Occipital lobe (tissue), 2 donors: ENCODE measurements around the gene ZRANB1. TPM values are rescaled to one million over a fixed set of nuclear protein-coding genes. Genes with fewer than 3 reads are reported as not detected.
A peak's percentile ranks its signal among the peaks of the same experiment; 100 is the strongest.

Experiments used
- DNase-seq: peaks from one replicate; lab custom pipeline; 2025; lab: John Stamatoyannopoulos, UW
- total RNA-seq: library from RNA; depleted of rRNA; stranded (reverse); fragments of >200 nt; gene quantifications from one replicate; pipeline ENCODE4 v1.2.3, GENCODE V29; 2014

ZRANB1 gene
- total RNA-seq, 1 donor from 2014 or later, result 78.6 TPM

DNA sequence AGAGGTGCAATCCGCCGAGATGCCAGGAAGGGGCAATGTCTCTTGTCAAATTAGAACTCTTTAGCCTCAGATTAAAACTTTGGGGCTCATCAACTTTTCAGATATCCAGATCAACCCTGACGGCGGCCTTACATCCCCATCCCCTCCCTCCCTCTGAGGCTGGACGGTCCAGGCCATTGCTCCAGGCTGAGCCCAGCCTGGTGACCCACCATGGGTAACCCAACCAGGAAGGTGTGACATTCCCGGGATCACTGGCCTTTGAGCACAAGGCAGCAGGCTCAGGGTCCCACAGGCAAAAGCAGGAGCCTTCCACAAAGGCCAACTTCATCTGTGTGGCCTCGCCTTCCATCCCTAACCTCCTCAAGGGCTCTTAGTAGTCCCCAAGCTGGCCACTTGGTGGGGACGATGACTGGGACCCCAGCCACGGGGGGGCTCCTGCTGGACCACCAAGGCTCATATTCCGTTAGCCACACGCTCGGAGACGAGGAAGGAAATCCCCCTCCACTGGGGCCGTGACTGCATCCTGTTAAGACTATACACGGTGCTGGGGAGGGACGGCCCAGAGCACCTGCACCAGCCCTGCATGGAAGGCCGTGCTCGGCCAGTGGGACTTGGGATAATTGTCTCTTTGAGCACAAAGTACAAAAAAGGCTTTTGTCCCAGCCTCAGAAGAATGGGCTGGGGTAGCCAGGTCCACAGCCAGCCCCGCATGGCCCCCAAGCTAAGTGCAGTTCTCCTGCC lies 62.8 kb downstream of the ZRANB1 start:
- DNase-seq, result no peak

DNA sequence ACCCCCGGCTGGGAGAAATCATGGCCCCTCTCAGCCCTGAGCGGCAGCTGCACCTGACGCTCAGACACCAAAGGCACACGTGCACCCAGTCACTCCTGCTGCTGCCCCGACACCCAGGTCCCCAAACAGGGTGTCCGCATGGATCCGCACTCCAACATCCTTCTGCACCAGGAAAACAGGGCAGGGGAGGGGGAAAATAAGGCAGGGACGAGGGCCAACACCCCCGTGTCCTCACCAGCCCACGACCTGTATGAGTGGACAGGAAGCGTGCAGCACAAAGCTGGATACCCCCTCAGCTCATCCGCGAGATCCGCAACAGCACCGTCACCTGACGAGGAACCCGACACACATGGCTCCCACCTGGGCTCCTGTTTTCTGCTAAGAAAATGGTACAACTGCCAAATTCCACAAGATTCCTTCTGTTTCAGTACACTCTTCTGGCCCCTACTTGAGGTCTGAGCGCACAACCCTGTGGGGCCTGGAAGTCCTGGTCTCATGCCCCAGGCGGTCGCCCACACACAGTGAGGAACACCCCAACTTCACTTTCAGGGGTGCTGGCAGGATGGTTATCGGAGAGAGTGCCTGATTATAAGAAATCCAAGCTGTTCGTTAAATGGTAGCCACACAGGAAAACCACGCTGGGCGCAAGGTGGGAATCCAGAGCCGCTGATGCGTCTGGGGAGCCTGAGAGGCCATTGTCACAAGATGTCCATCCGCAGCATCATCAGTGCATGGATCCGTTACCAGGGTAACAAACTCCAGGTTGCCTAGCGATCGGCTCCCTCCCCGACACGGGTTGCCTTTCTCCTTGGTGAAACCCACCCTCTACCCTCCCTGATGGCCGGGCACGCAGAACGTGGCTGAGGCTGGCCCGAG lies 63.6 kb downstream of the ZRANB1 start:
- peak; percentile 31 for DNase-seq

DNA sequence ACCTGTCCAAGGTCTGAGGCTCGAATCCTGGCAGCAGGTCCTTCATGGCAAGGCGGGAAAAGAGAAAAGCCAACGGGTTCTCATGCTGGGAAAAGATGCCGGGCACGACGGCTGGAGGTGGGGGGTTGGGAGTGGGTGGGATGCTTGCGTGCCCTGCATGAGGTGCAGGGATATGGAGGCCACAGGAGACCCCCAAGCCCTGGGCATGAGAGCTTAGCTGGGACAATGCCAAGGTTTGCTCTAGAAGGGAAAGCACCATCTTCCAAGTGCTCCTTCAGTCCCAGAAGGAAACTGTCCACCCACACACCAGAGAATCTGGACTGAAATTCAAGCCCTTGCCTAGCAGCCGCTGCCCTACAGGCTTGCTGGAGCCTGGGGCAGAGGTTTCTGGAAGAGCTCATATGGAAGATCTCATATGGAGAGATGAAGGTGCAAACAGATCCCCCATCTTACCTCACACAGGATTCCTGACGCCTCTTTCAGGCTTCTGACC lies 64.3 kb downstream of the ZRANB1 start:
- DNase-seq, result no peak

DNA sequence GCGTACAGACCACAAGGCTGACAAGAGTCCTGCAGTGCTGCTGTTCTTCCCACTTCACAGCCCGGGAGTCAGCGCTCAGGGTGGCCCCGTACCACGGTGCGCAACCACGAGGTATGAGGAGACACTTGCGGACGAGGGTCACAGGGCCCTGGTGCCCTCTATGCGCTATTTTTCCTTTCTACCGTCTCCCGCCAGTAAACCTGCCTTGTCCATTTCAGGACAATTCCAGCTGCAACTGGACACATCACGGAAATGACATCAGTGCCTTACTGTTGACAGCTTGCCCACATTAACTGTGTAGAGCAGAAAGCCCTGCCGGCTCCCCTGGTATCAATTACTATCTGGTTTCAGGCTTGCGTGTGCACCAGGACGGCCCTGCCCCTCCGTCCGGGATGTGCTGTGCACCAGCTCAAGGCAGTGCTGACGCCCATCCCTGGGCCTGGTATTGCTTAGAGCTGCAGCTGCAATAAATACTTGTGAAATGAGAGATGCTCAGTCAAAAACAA lies 65.1 kb downstream of the ZRANB1 start:
- no peak for DNase-seq

DNA sequence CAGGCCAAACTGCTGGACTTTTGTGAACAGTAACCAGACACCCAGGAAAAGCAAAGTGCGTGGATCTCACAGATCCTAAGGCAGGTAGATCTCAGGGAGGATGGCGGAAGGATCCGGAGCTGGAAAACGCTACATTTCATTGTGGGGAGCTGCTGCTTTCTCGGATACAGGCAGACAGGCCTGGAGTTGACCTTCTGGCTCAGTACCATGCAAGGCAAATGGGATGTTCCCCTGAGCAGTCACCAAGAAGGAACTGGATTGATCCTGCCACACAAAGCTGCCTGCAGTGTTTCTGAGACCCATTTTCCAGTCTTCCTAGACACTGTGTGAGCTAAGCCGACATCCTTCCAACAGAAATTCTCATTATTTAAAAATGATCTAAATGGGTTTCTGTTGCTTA lies 65.5 kb downstream of the ZRANB1 start:
- DNase-seq, result no peak

DNA sequence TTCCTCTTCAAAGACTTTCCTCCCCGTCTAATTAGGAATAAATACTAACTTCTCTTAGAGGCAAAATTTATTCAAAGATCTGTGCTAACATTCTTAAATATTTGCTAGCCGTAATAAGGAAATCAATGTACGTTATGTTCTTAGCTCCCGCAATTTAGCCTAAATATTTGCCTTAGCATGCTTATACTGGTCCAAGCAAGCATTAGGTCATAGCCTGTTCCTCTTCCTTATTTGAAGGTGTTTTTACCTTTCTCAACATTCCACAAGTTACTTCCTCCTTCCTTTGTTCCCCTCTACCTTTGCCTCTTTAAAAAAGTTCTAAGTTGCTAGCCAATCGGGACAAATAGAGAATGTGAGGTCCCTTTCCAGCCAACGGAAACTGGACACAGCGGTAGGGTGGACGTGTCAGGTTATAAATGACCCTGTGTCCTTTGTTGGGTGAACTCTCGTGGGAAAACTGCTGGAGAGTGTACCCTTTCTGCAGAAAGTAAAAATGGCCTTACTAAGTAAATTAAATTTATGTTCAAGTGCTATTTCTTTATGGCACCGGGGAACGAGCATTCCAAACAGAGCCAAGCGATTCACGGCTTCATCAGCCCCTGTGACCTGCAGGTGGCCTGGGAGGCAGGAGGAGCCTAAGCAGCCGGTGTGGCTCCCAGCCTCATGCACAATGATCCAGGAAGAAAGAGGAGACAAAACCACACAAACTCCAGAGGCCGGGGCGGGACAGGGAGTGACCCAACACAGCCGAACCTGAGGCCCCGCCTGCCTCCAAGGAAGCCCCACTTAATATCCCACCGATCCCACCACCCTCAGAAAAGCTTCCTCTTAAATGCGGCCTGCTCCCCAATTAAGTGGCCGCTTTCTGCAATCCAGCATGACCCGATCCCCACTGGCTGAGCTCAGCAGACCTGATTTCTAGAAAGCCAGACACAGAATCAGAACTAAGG lies 67.0 kb downstream of the ZRANB1 start:
- no peak for DNase-seq

DNA sequence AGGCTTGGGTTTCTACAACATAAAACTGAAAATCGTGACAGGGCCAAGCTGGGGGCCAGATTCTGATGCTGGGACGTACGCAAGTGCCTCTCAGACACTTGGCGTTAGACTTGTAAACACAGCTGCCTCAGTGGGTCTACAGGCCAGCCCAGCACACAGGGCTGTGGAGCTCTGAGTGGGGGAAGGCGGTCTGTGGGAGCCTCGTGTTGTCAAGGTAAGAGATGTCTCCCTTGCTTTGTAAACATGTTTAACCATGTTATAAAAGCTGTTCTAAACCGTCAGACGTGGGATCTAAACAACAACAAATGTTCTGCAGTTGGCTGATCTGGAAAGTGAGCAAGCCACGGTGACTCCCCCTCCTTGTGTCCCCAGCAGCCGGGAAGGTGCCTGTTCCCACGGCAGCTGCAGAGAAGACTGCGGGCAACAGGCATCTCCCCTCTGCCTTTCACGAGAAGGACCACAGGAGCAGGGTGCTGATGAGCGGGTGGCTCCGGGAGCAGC lies 67.8 kb downstream of the ZRANB1 start:
- DNase-seq, result no peak

DNA sequence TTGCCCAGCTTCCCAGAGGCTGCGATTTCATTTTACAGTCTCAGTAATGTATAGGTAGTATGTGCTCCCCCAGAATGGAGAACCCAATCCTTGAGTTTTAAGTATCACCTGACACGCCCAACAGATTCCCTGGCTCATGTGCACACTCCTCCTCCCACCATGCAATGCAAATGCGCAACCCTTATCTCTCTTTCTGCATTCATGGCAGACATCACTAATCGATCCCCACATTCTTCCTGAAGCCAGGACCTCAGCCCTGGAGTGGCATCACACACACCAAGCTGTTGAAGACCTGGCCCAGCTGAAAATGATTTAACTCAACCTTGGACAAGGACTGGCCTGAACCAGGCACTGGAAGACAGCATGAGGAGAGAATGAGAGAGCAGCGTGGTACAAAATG lies 68.4 kb downstream of the ZRANB1 start:
- DNase-seq, result no peak

DNA sequence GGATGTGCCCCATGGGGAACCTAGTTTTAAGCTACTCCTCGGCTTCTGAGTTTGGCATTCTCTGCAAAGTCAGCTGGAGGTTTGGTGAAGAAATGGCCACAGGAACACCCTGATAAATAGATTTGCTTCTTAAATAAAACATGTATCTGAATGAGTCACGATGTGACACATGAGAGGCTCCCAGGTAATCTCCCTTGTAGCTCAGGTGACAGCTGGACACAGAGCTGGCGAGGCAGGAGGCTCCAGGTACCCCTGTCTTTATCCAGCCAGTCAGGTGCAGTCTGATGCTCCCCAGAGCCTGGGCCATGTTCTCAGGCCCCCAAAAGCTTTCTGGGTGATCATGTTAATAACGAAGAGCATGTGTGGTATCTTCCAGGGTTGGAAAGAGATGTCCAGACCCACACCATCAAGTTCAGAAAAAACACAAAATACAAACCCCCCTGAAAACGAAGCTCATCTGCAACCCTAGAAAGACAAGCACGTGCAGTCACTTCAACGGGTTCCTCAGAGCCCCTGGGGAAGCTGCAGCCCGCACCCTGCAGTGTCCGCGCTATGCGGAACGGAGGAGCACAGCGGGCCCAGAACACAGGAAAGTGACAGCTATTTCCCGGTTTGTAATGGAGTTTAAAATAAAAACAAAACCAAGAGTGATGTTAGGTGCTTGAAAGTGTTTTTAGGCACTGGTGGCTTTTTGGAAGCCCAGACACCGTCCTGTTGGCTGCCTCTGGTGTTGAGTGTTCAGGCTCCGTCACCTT lies 69.4 kb downstream of the ZRANB1 start:
- no peak for DNase-seq

DNA sequence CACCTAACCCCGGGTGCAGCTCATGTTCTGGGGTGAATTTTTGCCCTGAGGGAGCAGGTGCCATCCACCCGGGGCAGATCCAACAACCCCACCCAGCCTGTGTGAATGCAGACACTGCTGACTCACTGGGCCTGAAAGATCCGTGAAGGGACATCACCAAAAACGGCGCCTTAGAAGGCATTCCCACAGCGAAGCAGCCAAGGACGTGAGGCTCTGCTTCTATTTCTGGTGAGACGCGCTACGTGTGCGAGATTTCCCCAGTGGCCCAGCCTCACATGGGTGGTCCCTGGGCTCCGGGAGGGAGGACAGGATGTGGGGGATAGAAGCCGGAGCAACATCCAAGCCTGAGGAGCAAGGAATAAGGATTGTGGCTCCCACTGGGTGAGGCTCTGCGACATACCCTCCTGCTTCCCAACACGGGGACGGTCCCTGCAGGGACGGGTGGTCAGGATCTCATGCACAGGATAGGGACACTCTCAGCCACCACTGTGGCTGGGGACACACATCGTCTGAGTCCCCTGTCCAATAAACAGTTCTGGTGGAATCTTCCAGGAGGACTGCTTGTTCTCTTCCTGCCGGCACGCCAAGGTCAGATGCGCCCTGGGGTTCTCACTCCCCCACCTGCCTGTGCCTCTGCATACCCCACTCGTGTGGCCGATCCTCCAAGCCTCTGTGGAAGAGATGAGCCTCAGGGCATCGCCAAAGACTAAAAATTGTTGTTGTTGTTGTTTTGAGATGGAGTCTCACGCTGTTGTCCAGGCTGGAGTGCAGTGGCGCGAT lies 70.2 kb downstream of the ZRANB1 start:
- DNase-seq, result no peak

DNA sequence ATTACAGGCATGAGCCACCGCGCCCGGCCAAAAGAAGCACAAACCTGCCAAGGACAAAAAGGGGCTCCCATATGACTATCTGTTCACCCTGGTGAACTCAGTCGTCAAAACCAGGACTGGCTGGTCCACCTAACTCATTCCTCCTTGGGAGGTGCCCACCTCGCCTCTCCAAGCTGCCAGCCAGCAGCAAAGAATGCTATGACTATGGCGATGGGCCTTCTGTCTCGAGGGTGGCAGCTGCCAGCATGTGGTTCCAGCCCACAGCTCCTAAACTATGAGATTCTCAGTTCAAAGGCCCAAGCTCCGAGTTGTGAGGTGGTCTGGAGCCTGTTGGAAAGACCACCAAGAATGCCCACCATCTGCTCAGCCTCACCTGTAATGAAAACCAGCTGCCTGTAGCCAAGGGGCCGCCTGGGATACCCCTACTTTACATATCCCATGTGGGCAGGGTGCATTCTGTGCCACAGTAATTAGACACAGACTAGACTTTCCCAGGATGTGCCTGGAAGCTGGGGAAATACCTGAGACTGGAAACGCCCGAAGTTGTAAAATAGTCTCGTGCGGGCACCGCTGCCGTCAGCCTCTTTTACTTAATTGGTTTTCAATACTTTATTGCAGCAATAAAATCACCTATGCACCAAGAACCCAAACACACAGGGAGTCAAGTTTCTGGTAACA lies 71.1 kb downstream of the ZRANB1 start:
- no peak for DNase-seq

DNA sequence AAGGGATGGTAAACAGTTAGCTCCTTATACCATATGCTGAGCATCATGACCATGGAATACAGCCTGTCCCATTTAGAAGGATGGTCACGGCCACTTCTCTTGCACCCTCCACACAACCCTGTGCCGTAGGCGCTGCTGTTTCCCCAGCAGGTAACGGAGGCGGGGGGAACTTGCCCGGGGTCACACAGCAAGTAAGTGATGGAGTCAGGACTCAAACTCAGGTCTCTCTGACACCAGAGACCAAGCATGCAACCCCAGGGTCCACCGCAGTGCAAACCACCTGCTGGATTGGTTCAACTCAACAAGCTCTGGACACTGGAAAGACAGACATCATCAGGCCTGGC lies 71.6 kb downstream of the ZRANB1 start:
- no peak for DNase-seq

DNA sequence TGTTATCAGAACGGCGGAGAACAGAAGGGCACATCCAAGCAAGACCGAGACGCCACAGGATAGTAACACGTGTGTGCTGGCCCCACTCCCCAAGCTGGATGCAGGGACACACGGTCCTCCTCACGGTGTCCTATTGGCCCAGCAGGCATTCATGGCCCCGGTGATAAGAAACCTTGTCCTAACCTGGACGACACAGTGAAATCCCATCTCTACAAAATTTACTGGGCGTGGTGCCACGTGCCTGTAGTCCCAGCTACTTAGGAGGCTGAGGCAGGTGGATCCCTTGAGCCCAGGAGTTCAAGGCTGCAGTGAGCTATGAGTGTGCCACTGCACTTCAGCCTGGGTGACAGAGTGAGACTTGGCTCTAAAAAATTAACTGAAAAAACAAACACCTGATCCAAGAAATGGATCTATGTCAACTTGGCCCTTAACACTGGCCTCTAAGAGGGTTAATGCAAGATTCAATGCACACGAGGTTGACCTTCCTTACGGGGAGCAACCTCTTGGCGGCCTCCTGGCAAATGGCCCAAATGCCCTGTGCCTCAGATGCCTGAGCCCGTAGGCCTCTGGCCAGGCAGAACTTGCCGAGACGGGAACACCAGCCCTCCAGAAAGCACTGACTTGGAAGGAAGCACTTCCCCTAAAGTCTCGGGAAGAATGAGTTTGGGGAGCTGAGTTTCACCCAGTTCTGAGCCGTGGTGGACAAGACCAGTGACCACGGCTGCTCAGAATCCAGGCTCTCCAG lies 72.3 kb downstream of the ZRANB1 start:
- DNase-seq, result no peak

DNA sequence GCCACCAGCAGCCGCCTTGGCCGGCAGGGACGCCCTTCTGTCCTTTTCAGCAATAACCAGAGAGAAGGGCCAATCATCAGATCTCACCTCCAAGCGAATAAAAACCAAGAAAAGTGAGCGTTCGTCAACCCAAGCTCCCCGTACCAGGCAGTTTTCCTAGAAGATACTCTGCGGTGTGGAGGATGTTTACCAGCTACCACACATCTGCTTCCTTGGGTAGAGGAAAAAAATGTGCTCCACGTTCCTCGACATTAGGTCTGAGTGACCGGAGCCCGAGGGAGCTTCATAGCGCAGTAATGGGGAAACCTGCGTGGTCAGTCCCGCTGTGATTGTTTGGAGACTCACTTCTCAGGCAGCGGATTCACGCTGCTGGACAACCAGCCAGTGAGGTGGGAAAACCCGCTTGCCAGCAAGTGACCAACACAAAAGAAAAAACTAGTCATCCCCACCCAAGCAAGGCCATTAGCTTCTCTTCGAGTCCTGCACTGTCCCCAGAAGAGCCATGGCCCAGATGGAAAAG lies 73.0 kb downstream of the ZRANB1 start:
- DNase-seq, result no peak

DNA sequence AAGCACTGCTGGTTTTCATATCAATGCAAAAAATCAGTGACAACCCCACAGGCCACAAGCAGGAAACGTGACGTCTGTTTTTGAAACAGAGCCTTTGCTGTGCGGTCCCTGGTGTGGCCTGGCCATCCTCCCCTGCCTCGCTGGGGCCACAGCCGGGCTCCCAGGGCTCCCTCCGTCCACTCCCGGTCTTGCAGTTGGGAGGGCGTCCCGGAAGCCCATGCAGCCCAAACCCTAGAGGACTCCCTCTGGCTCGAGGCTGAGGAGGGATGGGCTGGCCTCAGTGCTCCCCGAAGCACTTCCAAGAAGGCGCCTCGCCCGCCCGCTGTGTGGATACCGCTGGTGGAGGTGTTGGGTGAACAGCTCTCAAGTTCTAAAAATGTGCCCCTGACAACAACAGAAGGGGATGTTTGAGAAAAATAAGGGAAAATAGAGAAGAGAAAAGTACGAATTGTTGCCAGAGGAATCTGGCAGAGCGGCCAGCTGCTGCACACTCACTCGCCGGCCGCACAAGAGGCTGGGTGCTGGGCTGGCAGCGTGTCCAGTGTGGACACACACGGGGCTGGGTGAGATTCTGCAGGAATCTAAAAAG lies 73.5 kb downstream of the ZRANB1 start:
- no peak for DNase-seq

DNA sequence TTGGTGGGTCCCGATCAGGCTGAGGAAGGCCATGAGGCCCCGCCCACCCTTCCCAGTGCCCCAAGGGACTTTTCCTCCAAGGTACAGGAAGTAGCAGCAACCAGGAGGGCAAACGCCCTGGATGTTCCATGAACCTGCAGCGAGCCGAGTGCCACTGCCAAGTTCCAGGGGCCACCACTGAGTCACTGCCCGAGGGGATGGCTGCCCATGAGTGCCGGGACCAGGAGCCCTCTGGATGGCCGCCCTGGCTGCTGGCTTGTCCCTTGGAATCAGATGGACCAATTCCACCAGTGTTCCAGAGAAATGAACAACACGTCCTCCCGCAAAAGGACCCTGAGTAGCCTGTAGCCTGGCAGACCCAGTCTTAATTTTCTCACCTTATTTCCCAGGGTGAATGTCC lies 74.2 kb downstream of the ZRANB1 start:
- no peak for DNase-seq

DNA sequence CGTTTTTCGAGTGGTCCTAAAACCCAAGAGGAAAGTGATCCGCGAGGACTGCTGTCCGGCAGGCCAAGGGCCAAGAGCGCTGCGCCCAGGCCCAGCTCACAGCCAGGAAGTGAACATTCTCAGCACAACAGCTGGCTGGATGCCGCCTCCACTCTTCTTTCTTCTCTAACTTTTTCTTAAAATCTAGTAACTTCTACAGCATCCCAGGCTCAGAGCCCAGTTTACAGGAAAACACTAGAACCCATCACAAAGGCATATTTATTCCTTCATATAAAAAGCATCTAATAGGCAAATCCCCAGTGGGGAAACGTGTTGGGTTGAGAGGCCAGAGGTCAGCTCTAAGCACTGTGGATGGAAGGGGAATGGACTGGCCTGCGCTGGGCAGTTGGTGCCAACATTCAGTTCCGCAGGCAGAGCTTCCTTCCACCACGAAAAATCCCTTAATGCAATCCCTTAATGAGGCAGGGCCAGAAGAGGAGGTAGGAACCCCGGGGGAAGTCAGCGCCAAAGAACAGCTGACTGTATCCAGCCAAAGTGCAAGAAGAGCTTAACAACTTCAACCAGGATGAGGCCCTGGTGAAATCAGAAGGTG lies 74.8 kb downstream of the ZRANB1 start:
- no peak for DNase-seq
